Left hindlimb (tissue), 1 donor: ENCODE measurements around the gene ENKUR.
"Not testable (repeated sequence)": the region's sequence is repeated elsewhere in the genome, so short reads cannot be mapped to it uniquely, and the experiment has no call there.

Experiments
- DNase-seq: peaks from one replicate; pipeline ENCODE4 v3.0.0-alpha.2; 2018

ENKUR gene

DNA sequence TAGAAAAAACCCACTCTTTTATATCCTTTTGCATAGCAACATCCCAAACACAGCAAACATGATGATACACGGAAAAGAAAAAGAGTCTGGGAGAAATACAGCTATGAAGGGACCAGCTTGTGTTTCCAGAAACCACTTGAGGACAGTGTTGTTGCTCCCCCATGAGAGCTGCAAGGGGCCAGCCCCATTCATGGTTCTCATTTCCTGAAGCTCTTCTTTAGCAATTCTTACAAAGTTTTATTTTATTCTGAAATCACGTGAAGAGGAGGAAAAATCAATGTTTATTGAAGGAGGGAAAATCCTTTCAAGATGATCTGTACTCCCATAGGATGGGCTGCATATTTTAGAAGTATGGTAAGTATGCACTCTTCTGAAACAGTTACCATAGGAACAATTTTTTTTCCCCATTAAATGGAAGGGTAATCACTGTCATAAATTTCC, 46.1 kb downstream of the ENKUR start:
- peak; percentile 63 for DNase-seq

DNA sequence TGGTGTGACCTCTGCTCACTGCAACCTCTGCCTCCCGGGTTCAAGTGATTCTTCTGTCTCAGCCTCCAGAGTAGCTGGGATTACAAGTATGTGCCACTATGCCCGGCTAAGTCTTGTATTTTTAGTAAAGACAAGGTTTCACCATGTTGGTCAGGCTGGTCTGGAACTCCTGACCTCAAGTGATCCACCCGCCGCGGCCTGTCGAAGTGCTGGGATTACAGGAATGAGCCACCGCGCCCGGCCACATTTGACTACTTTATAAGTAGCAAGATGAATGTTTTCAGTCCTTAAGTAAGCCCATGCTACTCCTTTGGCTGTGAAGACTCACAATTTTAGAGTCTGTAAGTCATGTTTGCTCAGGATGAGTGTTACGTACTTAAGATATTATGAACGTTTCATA, 47.0 kb downstream of the ENKUR start:
- DNase-seq: not testable (repeated sequence)

GRCh38 chr10:24968349-24968748, 47.6 kb downstream of the ENKUR start:
- no peak for DNase-seq

GRCh38 chr10:24966962-24967481, 48.9 kb downstream of the ENKUR start:
- DNase-seq: no peak

GRCh38 chr10:24965051-24965450, 50.9 kb downstream of the ENKUR start:
- no peak for DNase-seq

- DNase-seq: no peak
These were observed 52.4 kb downstream of the ENKUR start for GRCh38 chr10:24963521-24964041.

DNA sequence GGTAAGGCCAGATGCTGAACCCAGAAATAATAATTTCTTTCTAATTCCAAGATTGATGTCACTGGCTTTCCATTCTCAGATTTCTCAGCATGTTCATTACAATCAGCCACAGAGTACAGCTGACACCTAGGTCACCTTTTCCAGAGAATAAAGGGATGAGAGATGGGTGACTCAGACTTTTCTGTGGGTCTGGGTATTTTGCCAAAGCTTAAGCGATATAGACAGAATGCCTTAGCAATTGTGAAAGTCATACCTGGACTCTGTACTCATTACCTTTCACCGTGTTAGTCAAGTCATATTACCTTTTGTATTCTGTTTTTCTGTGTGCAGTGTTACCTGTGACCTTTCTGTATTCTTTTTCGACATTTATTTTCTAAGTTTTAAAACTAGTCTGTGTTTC, 53.0 kb downstream of the ENKUR start:
- no peak for DNase-seq

DNA sequence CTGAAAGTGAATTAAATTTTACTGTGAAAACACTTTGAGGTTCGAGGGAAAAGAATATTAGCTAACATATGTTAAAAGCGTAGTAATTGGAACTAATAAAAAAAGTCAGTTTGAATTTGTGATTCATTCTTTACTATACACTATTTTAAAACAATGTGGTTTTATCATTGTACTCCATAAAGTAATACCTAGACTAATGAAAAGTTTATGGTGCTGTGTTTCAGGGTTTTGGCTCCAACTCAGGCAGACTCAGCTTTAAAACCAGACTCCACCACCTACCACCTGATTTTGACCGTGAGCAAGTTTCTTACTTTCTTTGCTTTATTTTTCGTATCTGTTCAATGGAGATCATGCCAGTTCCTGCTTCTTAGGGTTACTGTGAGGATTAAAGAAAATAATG, 54.4 kb downstream of the ENKUR start:
- DNase-seq: no peak

DNA sequence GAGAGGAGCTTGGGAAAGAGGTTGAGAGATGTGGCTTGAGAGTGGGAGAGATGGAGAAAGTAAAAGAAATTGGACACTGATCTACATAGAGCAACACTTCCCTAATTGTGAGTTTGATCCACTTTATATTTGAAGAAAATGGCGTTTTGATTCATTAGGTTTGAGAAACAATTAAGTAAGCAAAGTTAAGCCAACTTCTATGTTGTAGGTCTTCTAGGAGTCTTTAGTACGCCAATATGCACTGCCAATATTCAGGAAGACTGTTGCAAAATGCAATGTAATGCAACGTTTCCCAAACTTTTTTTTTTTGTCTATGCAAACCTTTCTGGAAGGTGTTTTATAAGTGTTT, 56.6 kb downstream of the ENKUR start:
- DNase-seq: no peak

- DNase-seq: peak; percentile 57
These were observed 57.1 kb downstream of the ENKUR start for GRCh38 chr10:24958721-24959381.

GRCh38 chr10:24958091-24958720, 57.8 kb downstream of the ENKUR start:
- DNase-seq: no peak

DNA sequence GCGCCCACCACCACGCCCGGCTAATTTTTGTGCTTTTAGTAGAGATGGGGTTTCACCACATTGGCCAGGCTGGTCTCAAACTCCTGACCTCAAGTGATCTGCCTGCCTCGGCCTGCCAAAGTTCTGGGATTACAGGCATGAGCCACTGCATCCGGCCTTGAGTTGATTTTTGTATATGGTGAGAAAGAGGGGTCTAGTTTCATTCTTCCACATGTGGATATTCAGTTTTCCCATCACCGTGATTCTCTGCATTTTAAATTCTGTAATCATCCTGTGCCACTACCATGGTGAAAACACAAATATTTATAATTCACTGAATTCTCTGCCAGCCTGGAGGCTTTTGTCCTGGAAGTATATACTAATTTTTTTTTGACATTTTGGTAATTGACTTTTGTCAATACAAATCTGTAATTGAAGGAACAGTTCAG, 58.3 kb downstream of the ENKUR start:
- not testable (repeated sequence) for DNase-seq

- no peak for DNase-seq
These were observed 62.3 kb downstream of the ENKUR start for GRCh38 chr10:24953675-24954074.

DNA sequence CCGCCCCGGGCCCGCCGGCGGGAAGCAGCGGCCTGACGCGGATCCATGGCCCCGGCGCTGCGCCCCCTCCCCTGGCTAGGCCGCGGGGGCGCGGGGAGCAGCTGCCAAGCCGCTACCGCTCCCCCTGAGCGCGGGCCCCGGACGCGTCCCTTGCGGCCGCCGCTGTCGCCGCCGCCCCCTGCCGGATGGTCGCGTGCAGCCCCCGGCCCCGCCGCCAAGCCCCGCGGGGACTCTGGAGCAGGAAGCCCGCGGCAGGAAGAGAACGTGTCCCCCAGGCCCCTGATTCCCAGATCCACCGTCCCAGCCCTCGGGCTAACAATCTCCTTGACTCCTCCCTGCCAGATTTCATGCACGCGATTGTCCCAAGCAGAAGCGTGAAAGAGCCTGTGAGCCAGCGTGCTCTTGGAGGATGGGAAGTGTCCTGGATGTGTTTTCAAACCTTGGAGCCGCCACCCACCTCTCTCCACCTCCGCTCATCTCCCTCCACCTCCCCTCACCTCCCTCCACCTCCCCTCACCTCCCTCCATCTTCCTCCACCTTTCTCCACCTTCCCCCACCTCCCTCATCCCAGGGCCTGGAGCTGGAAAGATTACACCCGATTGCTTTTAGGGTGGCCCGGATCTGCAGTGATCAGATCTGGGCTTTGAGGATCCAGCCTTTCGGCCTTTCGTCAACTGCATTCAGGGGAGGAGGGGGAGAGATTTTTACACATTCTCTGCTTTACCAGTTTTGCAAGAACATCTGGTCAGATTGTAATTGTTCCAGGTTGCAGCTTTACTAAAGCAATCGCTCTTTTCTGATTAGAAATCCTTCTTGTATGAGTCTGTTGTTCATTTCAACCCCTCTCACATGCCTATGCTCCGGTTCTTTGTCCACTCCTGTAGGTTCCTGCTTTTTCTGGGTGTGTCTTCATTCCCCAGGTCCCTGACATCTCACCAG, 63.0 kb downstream of the ENKUR start:
- DNase-seq: peak; percentile 76

DNA sequence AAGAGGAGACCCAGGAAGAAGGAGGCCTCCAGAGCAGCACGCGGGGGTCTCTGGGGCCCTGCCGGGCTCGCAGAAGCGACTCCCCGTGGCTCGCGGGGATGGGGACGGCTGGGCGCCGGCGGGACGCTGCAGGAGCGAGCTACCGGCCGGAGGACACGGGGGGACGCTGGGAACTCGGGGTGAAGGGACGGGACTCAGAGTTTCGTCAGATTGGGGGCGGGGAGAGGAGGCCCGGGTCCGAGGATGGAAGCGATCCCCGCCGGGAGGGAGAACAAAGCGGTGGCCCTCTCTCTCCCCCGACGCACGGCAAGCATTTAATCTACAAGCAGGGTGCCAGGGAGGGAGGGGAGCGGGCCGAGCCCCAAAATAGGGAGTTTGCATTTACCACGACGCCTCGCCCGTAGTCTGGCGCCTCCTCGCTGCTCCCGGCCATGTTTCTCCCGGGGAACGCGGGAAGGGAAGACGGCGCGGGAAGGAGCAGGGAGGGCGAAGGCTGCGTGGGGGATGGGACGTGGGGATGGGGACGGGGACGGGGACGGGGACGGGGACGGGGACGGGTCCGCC, 63.7 kb downstream of the ENKUR start, which contains the start of gene PRTFDC1:
PRTFDC1 (minus strand) TSS at position 464 of the 564 bp plus-strand sequence; CDS start at position 433, 31 bp downstream.
- peak; percentile 74 for DNase-seq

DNA sequence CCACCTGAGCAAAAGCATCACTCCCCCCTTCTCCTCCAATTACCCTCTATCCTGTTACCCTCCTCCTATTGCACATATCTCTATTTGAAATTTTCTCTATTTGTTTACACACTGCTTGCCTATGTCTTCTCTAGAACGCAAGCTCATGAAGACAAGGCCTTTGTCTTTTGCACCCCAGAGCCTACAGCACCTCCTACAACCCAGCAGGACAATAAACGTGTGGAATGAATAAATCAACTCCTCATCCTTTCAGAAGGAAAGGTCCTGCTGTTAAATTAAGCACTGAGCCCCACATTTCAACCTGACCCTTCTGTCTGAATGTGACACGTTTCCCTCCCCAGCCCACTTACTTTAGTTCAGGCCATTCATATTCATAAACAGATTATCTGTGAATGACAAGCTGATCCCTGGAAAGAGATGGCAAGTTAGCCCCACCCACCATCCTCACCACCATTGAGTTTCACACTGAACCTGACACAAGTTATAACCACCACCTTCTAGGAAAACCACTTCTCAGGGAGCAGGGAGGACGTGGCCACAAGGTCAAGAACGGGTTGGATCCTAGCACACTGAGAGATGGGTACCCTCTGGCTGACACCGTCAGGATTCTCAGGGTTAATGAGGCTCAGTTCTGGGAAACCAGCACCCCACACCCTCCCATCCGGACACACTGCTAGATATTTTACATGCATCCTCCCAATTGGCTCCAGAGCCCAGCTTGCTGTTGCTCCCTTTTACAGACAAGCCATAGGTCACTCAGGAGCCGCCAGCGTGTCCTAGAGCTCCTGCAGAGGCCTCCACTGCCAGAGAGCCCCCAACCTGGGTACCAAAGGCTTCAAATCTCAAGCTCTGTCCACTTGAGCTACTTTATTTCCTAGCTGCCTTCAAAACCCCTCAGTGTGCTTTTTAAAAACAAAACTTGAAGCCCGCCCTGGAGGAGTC, 64.5 kb downstream of the ENKUR start:
- peak; percentile 67 for DNase-seq

DNA sequence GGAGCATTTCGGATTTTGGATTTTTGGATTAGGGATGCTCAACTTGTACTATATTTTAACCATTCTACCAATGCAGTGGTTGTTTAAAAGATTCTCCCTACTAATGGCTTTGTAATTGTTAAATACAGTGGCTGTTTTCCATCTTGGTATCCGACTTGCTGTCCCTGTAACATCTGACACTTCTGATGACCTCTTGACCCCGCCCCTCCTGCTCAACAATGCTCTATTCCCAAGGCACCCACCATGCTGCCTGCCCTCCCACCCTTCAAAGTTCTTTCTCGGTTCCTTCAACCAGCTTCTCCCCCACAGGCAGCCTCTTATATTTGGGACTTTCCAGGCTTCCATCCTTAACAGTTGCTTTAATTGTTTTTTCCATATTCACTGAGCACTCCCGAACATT, 65.5 kb downstream of the ENKUR start:
- no peak for DNase-seq

DNA sequence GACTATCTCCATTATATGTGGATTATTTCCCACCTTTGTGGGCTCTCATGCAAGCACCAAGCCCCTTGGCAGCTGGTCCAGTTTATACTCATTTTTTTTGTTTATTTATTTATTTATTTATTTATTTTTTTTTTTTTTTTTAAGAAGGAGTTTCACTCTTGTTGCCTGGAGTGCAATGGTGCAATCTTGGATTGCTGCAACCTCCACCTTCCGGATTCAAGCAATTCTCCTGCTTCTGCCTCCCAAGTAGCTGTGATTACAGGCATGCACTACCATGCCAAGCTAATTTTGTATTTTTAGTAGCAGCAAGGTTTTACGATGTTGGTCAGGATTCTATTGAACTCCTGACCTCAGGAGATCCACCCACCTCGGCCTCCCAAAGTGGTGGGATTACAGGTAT, 66.3 kb downstream of the ENKUR start:
- DNase-seq: no peak

GRCh38 chr10:24947304-24948097, 68.5 kb downstream of the ENKUR start:
- no peak for DNase-seq

GRCh38 chr10:24944512-24945255, 71.3 kb downstream of the ENKUR start:
- no peak for DNase-seq
